M059J (cell line): ENCODE results near the gene BTN3A1. TPM values are rescaled to one million over a fixed set of nuclear protein-coding genes. Genes with fewer than 3 reads are reported as not detected.

ENCODE experiments used
- DNase-seq: peaks from one replicate; pipeline ENCODE4 v3.0.0-alpha.2; 2012; ENCODE audit warnings: low read depth
- total RNA-seq: library from RNA; depleted of rRNA; stranded (reverse); fragments of >200 nt; shearing (Covaris generic); gene quantifications from 2 replicates; pipeline ENCODE4 v1.2.3, GENCODE V29; 2014

Gene BTN3A1
- total RNA-seq, 1 experiment from 2014 or later: 72.7 TPM

GRCh38 chr6:26379292-26379691, 22.8 kb upstream of the BTN3A1 start:
- no peak for DNase-seq

GRCh38 chr6:26379740-26380139, 22.3 kb upstream of the BTN3A1 start:
- no peak for DNase-seq

GRCh38 chr6:26380256-26380655, 21.8 kb upstream of the BTN3A1 start:
- no peak for DNase-seq

DNA sequence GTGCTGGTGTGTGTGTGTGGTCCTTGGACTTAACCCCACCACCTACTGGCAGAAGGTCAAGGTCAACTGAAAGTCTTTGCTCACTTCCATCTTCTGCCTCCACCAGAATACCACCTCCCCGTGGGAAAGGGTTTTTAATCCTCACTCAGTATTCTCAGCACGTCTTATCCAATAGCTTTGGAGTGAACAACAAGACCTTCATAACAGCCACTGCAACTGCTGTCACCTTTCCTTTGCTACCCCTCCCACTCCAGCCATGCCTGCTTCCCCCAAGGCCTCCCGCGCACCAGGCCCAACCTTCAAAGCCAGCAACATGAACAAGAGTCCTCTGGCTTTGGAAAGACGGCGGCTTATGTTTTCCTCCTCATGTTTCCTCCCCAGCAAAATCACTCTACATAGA, 20.0 kb upstream of the BTN3A1 start:
- DNase-seq: no peak

GRCh38 chr6:26383624-26384417, 18.3 kb upstream of the BTN3A1 start:
- peak; percentile 86 for DNase-seq

GRCh38 chr6:26385734-26386125, 16.3 kb upstream of the BTN3A1 start:
- no peak for DNase-seq

GRCh38 chr6:26387565-26387964, 14.5 kb upstream of the BTN3A1 start:
- DNase-seq: no peak

DNA sequence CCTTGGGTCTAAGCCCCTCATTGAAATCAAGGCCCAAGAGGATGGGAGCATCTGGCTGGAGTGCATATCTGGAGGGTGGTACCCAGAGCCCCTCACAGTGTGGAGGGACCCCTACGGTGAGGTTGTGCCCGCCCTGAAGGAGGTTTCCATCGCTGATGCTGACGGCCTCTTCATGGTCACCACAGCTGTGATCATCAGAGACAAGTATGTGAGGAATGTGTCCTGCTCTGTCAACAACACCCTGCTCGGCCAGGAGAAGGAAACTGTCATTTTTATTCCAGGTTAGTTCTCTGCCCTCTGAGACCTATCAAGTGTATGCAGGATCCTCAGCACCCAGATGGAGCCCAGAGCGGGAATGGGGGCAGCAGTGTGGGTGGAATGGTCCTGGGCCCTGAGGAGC, 14.1 kb upstream of the BTN3A1 start:
- DNase-seq: peak; percentile 54

- peak; percentile 25 for DNase-seq
Observed at GRCh38 chr6:26388441-26388840, 13.6 kb upstream of the BTN3A1 start.

DNA sequence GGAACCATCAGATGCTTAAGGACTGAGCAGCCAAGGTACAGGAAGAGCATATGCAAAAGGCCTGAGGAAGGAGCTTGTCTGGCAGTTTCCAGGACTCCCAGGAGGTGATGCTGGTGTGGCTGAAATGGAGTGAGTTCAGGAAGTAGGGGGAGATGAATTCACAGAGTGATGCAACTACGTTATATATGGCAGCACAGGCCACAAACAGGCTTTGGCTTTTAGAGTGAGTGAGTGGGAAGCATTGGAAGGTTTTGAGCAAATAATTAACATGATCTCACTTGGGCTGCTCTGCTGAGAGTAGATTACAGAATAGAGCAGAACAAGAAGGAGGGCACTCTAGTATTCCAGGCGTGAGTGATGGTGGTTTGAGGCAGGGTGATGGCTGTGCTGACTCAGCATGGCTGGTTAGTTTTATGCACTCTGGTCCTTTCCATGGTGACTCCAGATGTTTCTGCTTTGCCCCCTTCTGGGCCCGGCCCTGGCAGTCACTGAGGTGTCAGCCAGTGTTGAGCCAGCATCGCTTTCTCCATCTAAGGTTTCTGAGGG, 12.7 kb upstream of the BTN3A1 start:
- no peak for DNase-seq

DNA sequence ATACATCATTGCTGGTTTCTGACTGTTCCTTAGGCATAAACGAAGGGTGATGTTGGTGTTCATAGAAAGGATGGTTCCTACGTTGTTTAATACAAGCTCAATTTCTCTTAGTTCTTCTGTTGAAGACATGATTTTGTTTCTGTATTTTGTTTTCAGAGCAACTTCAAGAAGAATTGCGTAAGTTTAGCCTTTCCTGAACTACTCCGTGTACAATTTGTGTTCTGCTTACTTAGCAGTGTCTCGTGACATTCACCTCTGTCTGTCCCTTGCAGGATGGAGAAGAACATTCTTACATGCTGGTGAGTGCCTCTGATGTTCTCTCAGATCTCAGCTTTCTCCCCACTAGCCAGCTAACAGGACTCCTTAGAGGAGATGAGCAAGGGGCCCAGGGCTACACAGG, 11.5 kb upstream of the BTN3A1 start:
- DNase-seq: no peak

- DNase-seq: peak; percentile 20
Observed at GRCh38 chr6:26392932-26393636, 9.0 kb upstream of the BTN3A1 start.

DNA sequence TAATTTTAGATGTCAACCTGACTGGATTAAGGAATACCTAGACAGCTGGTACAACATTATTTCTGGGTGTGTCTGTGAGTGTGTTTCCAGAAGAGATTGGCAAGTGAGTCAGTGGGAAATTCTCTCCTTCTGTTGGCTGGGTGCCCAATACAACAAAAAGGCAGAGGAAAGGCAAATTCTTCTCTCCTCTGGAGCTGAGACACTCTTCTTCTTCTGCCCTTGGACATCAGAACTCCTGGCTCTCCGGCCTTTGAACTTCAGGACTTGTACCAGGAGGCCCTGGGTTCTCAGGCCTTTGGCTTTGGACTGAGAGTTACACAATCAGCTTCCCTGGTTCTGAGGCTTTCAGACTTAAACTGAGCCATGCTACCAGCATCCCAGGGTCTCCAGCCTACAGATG, 7.8 kb upstream of the BTN3A1 start:
- peak; percentile 89 for DNase-seq

DNA sequence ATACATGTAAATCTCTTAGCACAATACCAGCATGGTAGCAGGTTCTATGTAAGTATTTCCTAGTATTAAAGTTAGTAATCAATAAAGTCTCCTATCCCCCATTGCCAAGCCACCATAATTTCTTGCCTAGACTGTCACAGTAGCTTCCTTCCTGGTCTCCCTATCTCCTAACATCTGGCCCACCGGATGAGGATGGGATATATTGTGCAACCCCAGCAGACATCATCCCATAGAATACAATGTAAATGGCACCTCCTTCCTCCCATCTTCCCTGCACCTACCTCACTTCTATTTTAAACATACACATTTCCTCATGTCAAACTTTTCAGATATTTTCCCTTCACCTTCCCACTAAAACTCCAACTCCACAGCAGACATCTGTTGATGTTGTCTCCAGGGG, 3.5 kb upstream of the BTN3A1 start:
- no peak for DNase-seq

DNA sequence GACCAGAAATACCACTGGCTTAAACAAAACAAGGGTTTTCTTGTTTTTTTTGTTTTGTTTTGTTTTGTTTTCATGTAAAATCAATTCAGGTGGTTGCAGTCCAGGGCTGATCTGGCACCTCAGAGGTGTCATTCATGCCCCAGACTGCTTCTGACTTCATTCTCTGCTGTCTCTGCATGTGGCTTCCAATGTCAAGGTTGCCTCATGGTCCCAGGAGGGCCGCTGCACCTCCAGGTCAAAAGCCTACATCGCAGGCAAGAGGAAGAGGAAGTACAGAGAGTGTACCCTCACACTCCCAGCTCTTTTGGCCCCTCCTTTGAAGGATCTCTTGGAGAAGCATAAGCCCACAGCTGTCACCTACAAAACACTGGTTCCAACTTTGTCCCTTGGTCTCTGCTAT, 1.4 kb upstream of the BTN3A1 start:
- DNase-seq: no peak

GRCh38 chr6:26401389-26401986, 587 bp upstream of the BTN3A1 start:
- no peak for DNase-seq

GRCh38 chr6:26403893-26404292, 1.8 kb downstream of the BTN3A1 start:
- no peak for DNase-seq

GRCh38 chr6:26404546-26404945, 2.5 kb downstream of the BTN3A1 start:
- no peak for DNase-seq

- no peak for DNase-seq
Observed at GRCh38 chr6:26408828-26409730, 7.0 kb downstream of the BTN3A1 start.

GRCh38 chr6:26411751-26412150, 9.7 kb downstream of the BTN3A1 start:
- DNase-seq: peak; percentile 18

DNA sequence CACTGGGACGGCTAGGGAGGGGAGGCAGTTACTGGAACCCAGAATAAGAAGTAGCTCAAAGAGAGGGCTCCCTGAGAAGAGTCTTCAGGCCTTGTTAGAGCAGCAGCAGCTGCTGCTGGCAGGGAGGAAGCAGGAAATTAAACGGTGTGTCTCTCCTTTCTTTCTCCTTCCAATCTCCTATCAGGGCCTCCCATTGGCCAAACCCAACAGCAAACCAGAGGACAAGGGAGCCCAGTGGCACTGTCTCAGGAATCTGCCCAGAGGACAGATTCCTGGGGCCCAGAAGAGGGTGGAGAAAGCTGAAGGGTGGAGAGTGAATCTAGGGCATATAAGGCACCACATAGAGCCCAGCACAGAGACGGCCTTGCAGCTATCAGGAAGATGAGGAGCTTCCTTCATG, 10.2 kb downstream of the BTN3A1 start:
- no peak for DNase-seq

GRCh38 chr6:26412954-26413353, 10.9 kb downstream of the BTN3A1 start:
- DNase-seq: no peak
